ENCODE results near the gene WDR44. TPM values are rescaled to one million over a fixed set of nuclear protein-coding genes. Genes with fewer than 3 reads are reported as not detected.

WDR44 gene
- total and polyA plus RNA-seq, 2 donors (not counting 3 experiments of a cell fraction or from before 2014, with no cell fraction given) = 6.5 to 17.4 TPM

GRCh38 chrX:118347736-118348135, 1.8 kb downstream of the WDR44 start:
- TF ChIP-seq POLR2A (IDR thresholded peaks at IDR 0.05; ENCODE audit: low read depth, low read length) (no peak), EZH2 (IDR thresholded peaks at IDR 0.05; ENCODE audit: borderline replicate concordance, low read depth, low read length, severe bottlenecking) (no peak), FOS (IDR thresholded peaks at IDR 0.05; ENCODE audit: borderline replicate concordance, insufficient read depth, low read length) (no peak), POLR2AphosphoS5 (IDR thresholded peaks at IDR 0.05; ENCODE audit: insufficient read depth, low read depth, low read length) (no peak), MYC (IDR thresholded peaks at IDR 0.05; ENCODE audit: low read depth, low read length) (no peak), GATA2 (IDR thresholded peaks at IDR 0.05; ENCODE audit: insufficient read depth, insufficient read length, low read depth, low read length) (no peak), JUN (IDR thresholded peaks at IDR 0.05; ENCODE audit: borderline replicate concordance, insufficient read depth, insufficient read length, low read depth) (no peak)
- TF ChIP-seq, protein P1, sequence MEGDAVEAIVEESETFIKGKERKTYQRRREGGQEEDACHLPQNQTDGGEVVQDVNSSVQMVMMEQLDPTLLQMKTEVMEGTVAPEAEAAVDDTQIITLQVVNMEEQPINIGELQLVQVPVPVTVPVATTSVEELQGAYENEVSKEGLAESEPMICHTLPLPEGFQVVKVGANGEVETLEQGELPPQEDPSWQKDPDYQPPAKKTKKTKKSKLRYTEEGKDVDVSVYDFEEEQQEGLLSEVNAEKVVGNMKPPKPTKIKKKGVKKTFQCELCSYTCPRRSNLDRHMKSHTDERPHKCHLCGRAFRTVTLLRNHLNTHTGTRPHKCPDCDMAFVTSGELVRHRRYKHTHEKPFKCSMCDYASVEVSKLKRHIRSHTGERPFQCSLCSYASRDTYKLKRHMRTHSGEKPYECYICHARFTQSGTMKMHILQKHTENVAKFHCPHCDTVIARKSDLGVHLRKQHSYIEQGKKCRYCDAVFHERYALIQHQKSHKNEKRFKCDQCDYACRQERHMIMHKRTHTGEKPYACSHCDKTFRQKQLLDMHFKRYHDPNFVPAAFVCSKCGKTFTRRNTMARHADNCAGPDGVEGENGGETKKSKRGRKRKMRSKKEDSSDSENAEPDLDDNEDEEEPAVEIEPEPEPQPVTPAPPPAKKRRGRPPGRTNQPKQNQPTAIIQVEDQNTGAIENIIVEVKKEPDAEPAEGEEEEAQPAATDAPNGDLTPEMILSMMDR (IDR thresholded peaks at IDR 0.05; ENCODE audit: extremely low read depth in 1 of 2, insufficient read depth in 1 of 2, low read depth in 1 of 2, low read length in 2 of 2) = no peak
- TF ChIP-seq, protein P2, sequence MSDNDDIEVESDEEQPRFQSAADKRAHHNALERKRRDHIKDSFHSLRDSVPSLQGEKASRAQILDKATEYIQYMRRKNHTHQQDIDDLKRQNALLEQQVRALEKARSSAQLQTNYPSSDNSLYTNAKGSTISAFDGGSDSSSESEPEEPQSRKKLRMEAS (IDR thresholded peaks at IDR 0.05; ENCODE audit: insufficient read depth, insufficient read length) = no peak
- Histone ChIP-seq H4K20me1 (replicated peaks; ENCODE audit: control insufficient read depth, extremely low read depth, insufficient read depth, low read length) (no peaks in the 10 kb centered on the region), H3K27me3 (ENCODE audit: control insufficient read depth in 2 of 2, insufficient read depth in 2 of 2, low read length in 2 of 2) (no peaks in the 10 kb centered on the region), H3K4me1 (ENCODE audit: control insufficient read depth, extremely low read depth, insufficient read depth, low read length) (peaks cover 30% of the 10 kb centered on the region), H3K4me2 (ENCODE audit: insufficient read depth, low read length) (peak overlapping the region; percentile 99), H3K79me2 (ENCODE audit: control insufficient read depth, insufficient read depth, low read length) (peaks cover 64% of the 10 kb centered on the region), H3K9ac (replicated peaks; ENCODE audit: extremely low read depth, insufficient read depth, low read length) (peak overlapping the region; percentile 92), H2AFZ (ENCODE audit: low read depth, low read length) (no peak overlapping the region), H3K4me3 (replicated peaks in 1 of 3; ENCODE audit: insufficient read depth in 1 of 3, low read depth in 1 of 3, low read length in 3 of 3) (peak overlapping the region; percentile 66 to 98 (median 93)), H3K9me3 (replicated peaks; ENCODE audit: control insufficient read depth, insufficient read depth, low read length) (no peaks in the 10 kb centered on the region), H3K36me3 (ENCODE audit: control insufficient read depth in 2 of 2, extremely low read depth in 1 of 2, insufficient read depth in 2 of 2, low read length in 2 of 2) (no peaks in the 10 kb centered on the region), H3K9me1 (replicated peaks; ENCODE audit: control insufficient read depth, extremely low read depth, insufficient read depth, low read length) (no peaks in the 10 kb centered on the region), H3K27ac (ENCODE audit: insufficient read depth, low read depth, low read length) (peak overlapping the region; percentile 86)
- DNase-seq (ENCODE audit: low read depth, low spot score) (no peak), FAIRE-seq (no peak)
- intact Hi-C loops (cut with micrococcal nuclease) (loop anchor here (1.0 to 5.0 kb wide), 2 partner anchors 9 to 60 kb away; no protein-coding TSS in a partner anchor), dilution Hi-C loops (cut with MboI; ENCODE audit: extremely low pct_ligation_motif_present, low sequenced_read_pairs) (no loop called here)
- BruUV-seq (replicated peaks) = no TSS peak
- POLR2A ChIA-PET = no interaction called here
- CTCF ChIA-PET = interaction anchor here (1.0 kb wide), 1 partner anchor 35 kb away, joined by 3 read pairs; no protein-coding TSS in a partner anchor
